H1 (cell line): Measurements from ENCODE around the gene WDR11.

Source experiments
- BCL11A ChIP-seq, 2 experiments: IDR thresholded peaks; one replicate each; pipeline ENCODE4 v1.6.1; 2011; ENCODE audit warnings: low read depth in 2 of 2, low read length in 2 of 2, mild to moderate bottlenecking in 2 of 2
- POLR2A ChIP-seq, 2 experiments: IDR thresholded peaks; 1 replicate in 1 of 2; 2 replicates in 1 of 2; pipeline ENCODE4 v1.6.1; 2011; ENCODE audit warnings: low read depth in 2 of 2, low read length in 2 of 2, mild to moderate bottlenecking in 2 of 2; ENCODE audit errors: control extremely low read depth in 1 of 2
- SP2 ChIP-seq: IDR thresholded peaks from 2 replicates; pipeline ENCODE4 v1.6.1; 2012; ENCODE audit warnings: mild to moderate bottlenecking, low read length, inconsistent platforms
- YY1 ChIP-seq: IDR thresholded peaks from 2 replicates; pipeline ENCODE4 v1.6.1; 2011; ENCODE audit warnings: low read depth, mild to moderate bottlenecking, low read length
- TF ChIP-seq, protein P1 (sequence below), 3 experiments: IDR thresholded peaks; 1 replicate in 2 of 3; 2 replicates in 1 of 3; pipeline versions ENCODE4 v1.5.1 to v1.6.1; 2011; ENCODE audit warnings: low read length in 3 of 3, mild to moderate bottlenecking in 3 of 3, inconsistent platforms in 2 of 3, low read depth in 1 of 3, moderate library complexity in 1 of 3; ENCODE audit not compliant: insufficient read depth in 1 of 3; ENCODE audit errors: control extremely low read depth in 1 of 3

GRCh38 chr10:120938822-120939221 is 87.7 kb downstream of the WDR11 start:
- TF ChIP-seq YY1 (no peak), BCL11A (IDR thresholded peaks at IDR 0.05; ENCODE audit: low read depth in 2 of 2, low read length in 2 of 2) (no peak), POLR2A (IDR thresholded peaks at IDR 0.05; ENCODE audit: control extremely low read depth in 1 of 2, low read depth in 2 of 2, low read length in 2 of 2) (no peak), SP2 (no peak)
- TF ChIP-seq, protein P1, sequence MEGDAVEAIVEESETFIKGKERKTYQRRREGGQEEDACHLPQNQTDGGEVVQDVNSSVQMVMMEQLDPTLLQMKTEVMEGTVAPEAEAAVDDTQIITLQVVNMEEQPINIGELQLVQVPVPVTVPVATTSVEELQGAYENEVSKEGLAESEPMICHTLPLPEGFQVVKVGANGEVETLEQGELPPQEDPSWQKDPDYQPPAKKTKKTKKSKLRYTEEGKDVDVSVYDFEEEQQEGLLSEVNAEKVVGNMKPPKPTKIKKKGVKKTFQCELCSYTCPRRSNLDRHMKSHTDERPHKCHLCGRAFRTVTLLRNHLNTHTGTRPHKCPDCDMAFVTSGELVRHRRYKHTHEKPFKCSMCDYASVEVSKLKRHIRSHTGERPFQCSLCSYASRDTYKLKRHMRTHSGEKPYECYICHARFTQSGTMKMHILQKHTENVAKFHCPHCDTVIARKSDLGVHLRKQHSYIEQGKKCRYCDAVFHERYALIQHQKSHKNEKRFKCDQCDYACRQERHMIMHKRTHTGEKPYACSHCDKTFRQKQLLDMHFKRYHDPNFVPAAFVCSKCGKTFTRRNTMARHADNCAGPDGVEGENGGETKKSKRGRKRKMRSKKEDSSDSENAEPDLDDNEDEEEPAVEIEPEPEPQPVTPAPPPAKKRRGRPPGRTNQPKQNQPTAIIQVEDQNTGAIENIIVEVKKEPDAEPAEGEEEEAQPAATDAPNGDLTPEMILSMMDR (IDR thresholded peaks at IDR 0.05; ENCODE audit: control extremely low read depth in 1 of 3, insufficient read depth in 1 of 3, low read depth in 1 of 3, low read length in 3 of 3) = no peak
